Measurements from ENCODE around the gene EFCAB11. TPM values are rescaled to one million over a fixed set of nuclear protein-coding genes. Genes with fewer than 3 reads are reported as not detected.

The EFCAB11 gene
- polyA plus RNA-seq, 3 donors = 2.0 to 4.3 (median 2.1) TPM

GRCh38 chr14:89773644-89774316 lies 180.8 kb downstream of the EFCAB11 start:
- H2AFZ ChIP-seq (ENCODE audit: insufficient read depth, low read depth, low read length, poor library complexity, severe bottlenecking) = peak overlapping the region; percentile 45
- WGBS (ENCODE audit: insufficient coverage) = under 1% methylated on average over 7 of the region's 12 CpGs
- no peak overlapping the region for H3K9ac ChIP-seq (ENCODE audit: insufficient read depth, low read length, poor library complexity, severe bottlenecking)
- no peaks in the 10 kb centered on the region for H3K9me3 ChIP-seq (replicated peaks in 1 of 2; ENCODE audit: control insufficient read depth in 1 of 2, insufficient read depth in 1 of 2, low read length in 2 of 2)
- H3K4me3 ChIP-seq (replicated peaks in 1 of 3; ENCODE audit: low read depth in 2 of 3, low read length in 3 of 3) = peak overlapping the region in 1 of 3 experiments; percentile 26
- H3K36me3 ChIP-seq (replicated peaks in 1 of 2; ENCODE audit: control insufficient read depth in 1 of 2, insufficient read depth in 2 of 2, low read length in 2 of 2) = no peaks in the 10 kb centered on the region
- peaks cover 0 to 7% (median 3%) of the 10 kb centered on the region in 7 donors for H3K9me3 Mint-ChIP-seq
- no peaks in the 10 kb centered on the region for H3K27me3 ChIP-seq (ENCODE audit: control insufficient read depth in 2 of 2, insufficient read depth in 2 of 2, low read length in 2 of 2)
- intact Hi-C loops (cut with micrococcal nuclease) = loop anchor here in 1 of 2 donors (5.0 kb wide), 1 partner anchor 41 kb away; no protein-coding TSS in a partner anchor
- peak overlapping the region in 6 of 7 donors; percentile 30 to 76 (median 42) for H3K27ac Mint-ChIP-seq
- peaks cover 0 to 4% (median 1%) of the 10 kb centered on the region in 3 donors for H3K27me3 Mint-ChIP-seq (ENCODE audit: low read depth in 3 of 3)
- no peaks in the 10 kb centered on the region for H3K79me2 ChIP-seq (ENCODE audit: insufficient read depth, low read length)
- peaks cover 55% of the 10 kb centered on the region for H3K4me1 Mint-ChIP-seq
- H3K4me3 Mint-ChIP-seq = peak overlapping the region; percentile 31 to 77
- H3K4me1 ChIP-seq (ENCODE audit: control insufficient read depth in 1 of 2, insufficient read depth in 2 of 2, low read length in 2 of 2) = peaks cover 41 to 46% of the 10 kb centered on the region in 2 donors
- no peak overlapping the region for H3K27ac ChIP-seq (ENCODE audit: low read depth in 1 of 2, low read length in 2 of 2)
- no peaks in the 10 kb centered on the region for H3K36me3 Mint-ChIP-seq
- H3K4me2 ChIP-seq (replicated peaks; ENCODE audit: extremely low read depth, low read length, poor library complexity, severe bottlenecking) = peak overlapping the region; percentile 58
- DNase-seq = peak; percentile 64 to 78 (median 77)
- H4K20me1 ChIP-seq (ENCODE audit: insufficient read depth, low read length) = no peaks in the 10 kb centered on the region
- no peak for TF ChIP-seq CTCF (IDR thresholded peaks at IDR 0.05)

- no peak for DNase-seq
- H3K9me3 Mint-ChIP-seq = peaks cover 0 to 5% (median 3%) of the 10 kb centered on the region in 7 donors
- no peaks in the 10 kb centered on the region for H4K20me1 ChIP-seq (ENCODE audit: insufficient read depth, low read length)
- H3K36me3 Mint-ChIP-seq = no peaks in the 10 kb centered on the region
- peak overlapping the region in 1 of 3 experiments; percentile 26 for H3K4me3 ChIP-seq (replicated peaks in 1 of 3; ENCODE audit: low read depth in 2 of 3, low read length in 3 of 3)
- no peak for TF ChIP-seq CTCF (IDR thresholded peaks at IDR 0.05)
- H3K4me1 Mint-ChIP-seq = peaks cover 49% of the 10 kb centered on the region
- H3K27ac ChIP-seq (ENCODE audit: low read depth in 1 of 2, low read length in 2 of 2) = no peak overlapping the region
- peaks cover 41 to 46% of the 10 kb centered on the region in 2 donors for H3K4me1 ChIP-seq (ENCODE audit: control insufficient read depth in 1 of 2, insufficient read depth in 2 of 2, low read length in 2 of 2)
- peak overlapping the region in 2 of 7 donors; percentile 30 to 76 for H3K27ac Mint-ChIP-seq
- no peak overlapping the region for H2AFZ ChIP-seq (ENCODE audit: insufficient read depth, low read depth, low read length, poor library complexity, severe bottlenecking)
- H3K27me3 ChIP-seq (ENCODE audit: control insufficient read depth in 2 of 2, insufficient read depth in 2 of 2, low read length in 2 of 2) = no peaks in the 10 kb centered on the region
- H3K4me3 Mint-ChIP-seq = peak overlapping the region in 1 of 2 donors; percentile 77
- no peak overlapping the region for H3K9ac ChIP-seq (ENCODE audit: insufficient read depth, low read length, poor library complexity, severe bottlenecking)
- H3K79me2 ChIP-seq (ENCODE audit: insufficient read depth, low read length) = no peaks in the 10 kb centered on the region
- H3K36me3 ChIP-seq (replicated peaks in 1 of 2; ENCODE audit: control insufficient read depth in 1 of 2, insufficient read depth in 2 of 2, low read length in 2 of 2) = no peaks in the 10 kb centered on the region
- peaks cover 0 to 4% (median 1%) of the 10 kb centered on the region in 3 donors for H3K27me3 Mint-ChIP-seq (ENCODE audit: low read depth in 3 of 3)
- no peaks in the 10 kb centered on the region for H3K9me3 ChIP-seq (replicated peaks in 1 of 2; ENCODE audit: control insufficient read depth in 1 of 2, insufficient read depth in 1 of 2, low read length in 2 of 2)
- intact Hi-C loops (cut with micrococcal nuclease) = loop anchor here in 1 of 2 donors (5.0 kb wide), 1 partner anchor 41 kb away; no protein-coding TSS in a partner anchor
- H3K4me2 ChIP-seq (replicated peaks; ENCODE audit: extremely low read depth, low read length, poor library complexity, severe bottlenecking) = peak overlapping the region; percentile 58
- 50% methylated on average over 1 of the region's 7 CpGs for WGBS (ENCODE audit: insufficient coverage)
These were observed 181.4 kb downstream of the EFCAB11 start for GRCh38 chr14:89773151-89773550.
